Measurements from ENCODE around the gene DAB2IP.

DAB2IP gene

GRCh38 chr9:121673576-121673975, 22.1 kb downstream of the DAB2IP start:
- no peak for TF ChIP-seq EZH2phosphoT487 (IDR thresholded peaks at IDR 0.05; ENCODE audit: borderline replicate concordance)
- TF ChIP-seq CTCF (conservative IDR thresholded peaks at IDR 0.05; ENCODE audit: low read length): no peak
- no peaks in the 10 kb centered on the region for H3K9me2 ChIP-seq (replicated peaks; ENCODE audit: low read depth, low read length)
- H3K4me3 ChIP-seq (ENCODE audit: low read length, poor library complexity, severe bottlenecking): no peak overlapping the region
- H3K4me2 ChIP-seq (ENCODE audit: low read depth, low read length, poor library complexity, severe bottlenecking): no peak overlapping the region
- no peaks in the 10 kb centered on the region for H3K36me3 ChIP-seq (ENCODE audit: insufficient read depth, low read length)
- no peaks in the 10 kb centered on the region for H3K79me2 ChIP-seq (ENCODE audit: insufficient read depth, low read length)
- H3K9ac ChIP-seq (ENCODE audit: low read depth, low read length, poor library complexity, severe bottlenecking): no peak overlapping the region
- no peaks in the 10 kb centered on the region for H3K9me3 ChIP-seq (ENCODE audit: insufficient read depth, low read depth, low read length)
- no peak overlapping the region for H2AFZ ChIP-seq (ENCODE audit: low read length)
- no peaks in the 10 kb centered on the region for H3K27me3 ChIP-seq (ENCODE audit: insufficient read depth, low read length, poor library complexity, severe bottlenecking)
- no peaks in the 10 kb centered on the region for H4K20me1 ChIP-seq (ENCODE audit: insufficient read depth, low read length, poor library complexity, severe bottlenecking)
- H3F3A ChIP-seq (ENCODE audit: low read depth): no peaks in the 10 kb centered on the region
- H3K4me1 ChIP-seq (ENCODE audit: insufficient read depth, low read length, poor library complexity, severe bottlenecking): peaks cover 14% of the 10 kb centered on the region

- no peak overlapping the region for H3K4me2 ChIP-seq (ENCODE audit: low read depth, low read length, poor library complexity, severe bottlenecking)
- no peak overlapping the region for H2AFZ ChIP-seq (ENCODE audit: low read length)
- no peaks in the 10 kb centered on the region for H3K36me3 ChIP-seq (ENCODE audit: insufficient read depth, low read length)
- H3F3A ChIP-seq (ENCODE audit: low read depth): no peaks in the 10 kb centered on the region
- H3K9me2 ChIP-seq (replicated peaks; ENCODE audit: low read depth, low read length): no peaks in the 10 kb centered on the region
- no peaks in the 10 kb centered on the region for H3K27me3 ChIP-seq (ENCODE audit: insufficient read depth, low read length, poor library complexity, severe bottlenecking)
- peaks cover 14% of the 10 kb centered on the region for H3K4me1 ChIP-seq (ENCODE audit: insufficient read depth, low read length, poor library complexity, severe bottlenecking)
- H3K79me2 ChIP-seq (ENCODE audit: insufficient read depth, low read length): no peaks in the 10 kb centered on the region
- no peaks in the 10 kb centered on the region for H4K20me1 ChIP-seq (ENCODE audit: insufficient read depth, low read length, poor library complexity, severe bottlenecking)
- H3K4me3 ChIP-seq (ENCODE audit: low read length, poor library complexity, severe bottlenecking): no peak overlapping the region
- no peak overlapping the region for H3K9ac ChIP-seq (ENCODE audit: low read depth, low read length, poor library complexity, severe bottlenecking)
- no peaks in the 10 kb centered on the region for H3K9me3 ChIP-seq (ENCODE audit: insufficient read depth, low read depth, low read length)
- TF ChIP-seq EZH2phosphoT487 (IDR thresholded peaks at IDR 0.05; ENCODE audit: borderline replicate concordance) (no peak), CTCF (conservative IDR thresholded peaks at IDR 0.05; ENCODE audit: low read length) (no peak)
These were observed 22.6 kb downstream of the DAB2IP start for GRCh38 chr9:121674017-121674416.

- no peak for TF ChIP-seq EZH2phosphoT487 (IDR thresholded peaks at IDR 0.05; ENCODE audit: borderline replicate concordance)
- TF ChIP-seq CTCF (conservative IDR thresholded peaks at IDR 0.05; ENCODE audit: low read length): no peak
- Histone ChIP-seq H3K4me2 (ENCODE audit: low read depth, low read length, poor library complexity, severe bottlenecking) (peak overlapping the region; percentile 12), H3F3A (ENCODE audit: low read depth) (no peaks in the 10 kb centered on the region)
These were observed 23.5 kb downstream of the DAB2IP start for GRCh38 chr9:121674952-121675351.

More at GRCh38 chr9:121674952-121675351, 23.5 kb downstream of the DAB2IP start:
- Histone ChIP-seq H3K4me1 (ENCODE audit: insufficient read depth, low read length, poor library complexity, severe bottlenecking) (peaks cover 14% of the 10 kb centered on the region), H4K20me1 (ENCODE audit: insufficient read depth, low read length, poor library complexity, severe bottlenecking) (no peaks in the 10 kb centered on the region), H3K9me3 (ENCODE audit: insufficient read depth, low read depth, low read length) (no peaks in the 10 kb centered on the region), H3K36me3 (ENCODE audit: insufficient read depth, low read length) (no peaks in the 10 kb centered on the region), H2AFZ (ENCODE audit: low read length) (no peak overlapping the region), H3K79me2 (ENCODE audit: insufficient read depth, low read length) (no peaks in the 10 kb centered on the region), H3K27me3 (ENCODE audit: insufficient read depth, low read length, poor library complexity, severe bottlenecking) (no peaks in the 10 kb centered on the region), H3K9ac (ENCODE audit: low read depth, low read length, poor library complexity, severe bottlenecking) (no peak overlapping the region), H3K9me2 (replicated peaks; ENCODE audit: low read depth, low read length) (no peaks in the 10 kb centered on the region), H3K4me3 (ENCODE audit: low read length, poor library complexity, severe bottlenecking) (no peak overlapping the region)
